Ovary (tissue), 9 donors: ENCODE results near the gene TXN2. TPM values are rescaled to one million over a fixed set of nuclear protein-coding genes. Genes with fewer than 3 reads are reported as not detected.

ENCODE experiments used
- DNase-seq, 5 donors: peaks; one replicate each; pipeline ENCODE4 v3.0.0-alpha.2; 2019 to 2020
- H3K27ac ChIP-seq, 2 donors: fragments of 200-600 bp; one replicate each; pipeline versions ENCODE4 v1.5.1 to v1.8.0; 2019 to 2022
- H3K27me3 ChIP-seq: fragments of 200-600 bp; one replicate; pipeline ENCODE4 v1.8.0; 2022
- H3K36me3 ChIP-seq: fragments of 200-600 bp; sonication (generic); one replicate; pipeline ENCODE4 v1.5.1; 2019
- H3K4me1 ChIP-seq: one replicate; pipeline ENCODE4 v1.8.1; 2013; ENCODE audit warnings: mild to moderate bottlenecking, moderate library complexity; ENCODE audit not compliant: insufficient read depth
- H3K4me3 ChIP-seq: fragments of 200-600 bp; sonication (generic); one replicate; pipeline ENCODE4 v1.5.1; 2017
- H3K9me3 ChIP-seq, 2 donors: fragments of 200-600 bp in 1 of 2; sonication (generic) in 1 of 2; one replicate each; pipeline versions ENCODE4 v1.5.1 to v1.8.1; 2013 to 2019; ENCODE audit warnings: mild to moderate bottlenecking in 1 of 2, moderate library complexity in 1 of 2
- CTCF ChIP-seq, 3 donors: fragments of 450-650 bp in 2 of 3; fragments of 200-600 bp in 1 of 3; IDR thresholded peaks; one replicate each; pipeline versions ENCODE4 v1.5.1 to v1.8.0; 2016 to 2022; ENCODE audit warnings: antibody characterized with exemption in 3 of 3, mild to moderate bottlenecking in 1 of 3
- EP300 ChIP-seq: sonication (generic); formaldehyde crosslinking; IDR thresholded peaks from one replicate; pipeline ENCODE4 v1.6.1; 2017; ENCODE audit warnings: antibody characterized with exemption
- POLR2A ChIP-seq: fragments of 450-650 bp; IDR thresholded peaks from one replicate; pipeline ENCODE4 v1.6.1; 2017; ENCODE audit warnings: antibody characterized with exemption, mild to moderate bottlenecking, moderate library complexity
- WGBS, 3 donors: extraction: QIAGEN DNeasy Blood & Tissue Kit in 1 of 3; methylation state at CpG; one replicate each; pipeline versions ENCODE4 v1.1.5 to v1.1.7; 2013 to 2017; 5-methylcytosine and 5-hydroxymethylcytosine counted together
- intact Hi-C, 4 donors: fragments of 100-400 bp; cut with DNase I; formaldehyde crosslinking; loops; one replicate each; pipeline versions ENCODE4 v1.11.0 to v1.15.1; 2022 to 2023
- polyA plus RNA-seq, 2 donors: library from polyadenylated mRNA; stranded (reverse); fragments of 200-250 nt in 1 of 2; fragments of 350-450 nt in 1 of 2; fragmentation: Illumina TruSeq in 1 of 2; extraction: RNeasy Lipid Tissue Mini Kit (QIAGEN cat#74804) in 1 of 2; gene quantifications; one replicate each; pipeline ENCODE4 v1.2.3, GENCODE V29; 2013 to 2014
- total RNA-seq, 7 donors: library from RNA; depleted of rRNA in 2 of 7; stranded (reverse); fragments of >200 nt in 2 of 7; fragmentation: NEBNext Ultra II Directional in 3 of 7; extraction: Animal tissue kit (Norgen Biotek cat#: 25700) in 3 of 7; gene quantifications; one replicate each; pipeline versions ENCODE4 v1.1.0 to v1.2.4, GENCODE V29; 2016 to 2023
- donor health status: DM: no; HTN: no; CAD: no; lungs with moderate emphysema.
- donor health status: DM: no; HTN: no; CAD: no.
- donor health status: Bipolar disorder and iron deficiency.
- donor health status: DM: yes; HTN: yes; CAD: no.
- donor health status: DM: no; HTN: no; CAD: no.
- donor health status: DM: yes; HTN: yes; CAD: no.

Gene TXN2
- total and polyA plus RNA-seq, 9 donors, result 60.9 to 118 (median 80.8) TPM

DNA sequence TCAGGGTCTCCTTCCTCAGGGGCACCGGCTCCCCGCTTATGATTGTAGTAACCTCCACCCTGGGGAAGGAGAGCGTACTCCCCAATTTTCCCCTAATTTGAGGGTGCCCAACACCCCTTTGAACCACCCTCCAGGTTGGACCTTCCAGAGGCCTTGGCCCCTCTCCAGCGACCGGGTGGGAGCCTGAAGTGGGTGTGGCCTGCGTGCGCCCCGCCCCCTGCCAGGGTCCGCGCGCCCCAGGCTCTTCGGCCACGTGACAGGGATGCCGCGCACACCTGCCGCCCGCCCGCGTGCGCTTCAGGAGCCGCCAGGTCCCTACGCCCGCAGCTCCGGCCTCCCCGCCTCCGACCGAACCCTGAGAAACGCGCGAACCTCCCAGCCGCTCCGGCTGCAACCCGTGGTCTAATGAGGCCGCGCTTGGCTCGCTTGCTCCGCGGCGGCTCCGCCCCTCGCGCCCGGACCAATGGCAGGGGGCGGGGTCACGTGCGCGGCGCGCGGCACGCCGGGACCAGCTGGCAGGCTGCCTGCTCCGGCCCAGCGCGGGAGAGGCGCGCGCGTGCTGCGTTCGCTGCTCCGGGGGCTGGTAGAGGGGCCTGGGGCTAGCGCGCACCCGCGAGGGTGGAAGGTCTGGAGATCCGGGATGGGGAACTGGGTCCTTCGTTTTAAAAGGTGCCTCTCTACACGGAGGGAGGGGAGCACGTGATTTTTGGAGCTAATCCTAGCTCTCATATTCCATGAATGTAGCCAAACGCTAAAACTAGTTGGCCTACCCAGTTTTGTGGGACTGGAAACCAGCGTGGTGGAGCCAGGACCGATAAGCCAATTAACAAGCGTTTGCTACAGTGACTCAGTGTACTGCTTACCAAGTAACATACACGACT, 25.4 kb upstream of the TXN2 start, which contains the start of gene FOXRED2:
Gene FOXRED2 (minus strand): TSS at position 404 of the 881 bp plus-strand sequence. CDS start 618 bp downstream, outside the sequence.
- H3K27me3 ChIP-seq, result no peaks in the 10 kb centered on the region
- H3K27ac ChIP-seq, result peak within 1 kb of the TSS; percentile 59 to 70
- TF ChIP-seq CTCF (IDR thresholded peaks at IDR 0.05) (no peak), POLR2A (peak; percentile 83), EP300 (no peak)
- H3K4me1 ChIP-seq, result peaks cover 17% of the 10 kb centered on the region
- no peaks in the 10 kb centered on the region for H3K9me3 ChIP-seq
- no peaks in the 10 kb centered on the region for H3K36me3 ChIP-seq
- DNase-seq, result peak; percentile 90 to 96 (median 94)
- peak within 1 kb of the TSS; percentile 55 for H3K4me3 ChIP-seq
- WGBS, 3 donors, result 4 to 7% (median 6%) methylated on average over 56 to 75 of the region's 75 CpGs
- intact Hi-C loops, result no loop called here

- H3K4me1 ChIP-seq, result peaks cover 17% of the 10 kb centered on the region
- no peak for TF ChIP-seq CTCF (IDR thresholded peaks at IDR 0.05)
- no peak for TF ChIP-seq POLR2A
- no peak for TF ChIP-seq EP300
- H3K36me3 ChIP-seq, result no peaks in the 10 kb centered on the region
- intact Hi-C loops, result no loop called here
- H3K27me3 ChIP-seq, result no peaks in the 10 kb centered on the region
- DNase-seq, result peak in 4 of 5 donors; percentile 43 to 65 (median 60)
- WGBS, 3 donors, result 86 to 93% (median 88%) methylated on average over 53 to 60 of the region's 60 CpGs
- no peak overlapping the region for H3K4me3 ChIP-seq
- peak overlapping the region in 1 of 2 donors; percentile 70 for H3K27ac ChIP-seq
- no peaks in the 10 kb centered on the region for H3K9me3 ChIP-seq
These were observed 24.7 kb upstream of the TXN2 start for GRCh38 chr22:36505998-36506635.

DNA sequence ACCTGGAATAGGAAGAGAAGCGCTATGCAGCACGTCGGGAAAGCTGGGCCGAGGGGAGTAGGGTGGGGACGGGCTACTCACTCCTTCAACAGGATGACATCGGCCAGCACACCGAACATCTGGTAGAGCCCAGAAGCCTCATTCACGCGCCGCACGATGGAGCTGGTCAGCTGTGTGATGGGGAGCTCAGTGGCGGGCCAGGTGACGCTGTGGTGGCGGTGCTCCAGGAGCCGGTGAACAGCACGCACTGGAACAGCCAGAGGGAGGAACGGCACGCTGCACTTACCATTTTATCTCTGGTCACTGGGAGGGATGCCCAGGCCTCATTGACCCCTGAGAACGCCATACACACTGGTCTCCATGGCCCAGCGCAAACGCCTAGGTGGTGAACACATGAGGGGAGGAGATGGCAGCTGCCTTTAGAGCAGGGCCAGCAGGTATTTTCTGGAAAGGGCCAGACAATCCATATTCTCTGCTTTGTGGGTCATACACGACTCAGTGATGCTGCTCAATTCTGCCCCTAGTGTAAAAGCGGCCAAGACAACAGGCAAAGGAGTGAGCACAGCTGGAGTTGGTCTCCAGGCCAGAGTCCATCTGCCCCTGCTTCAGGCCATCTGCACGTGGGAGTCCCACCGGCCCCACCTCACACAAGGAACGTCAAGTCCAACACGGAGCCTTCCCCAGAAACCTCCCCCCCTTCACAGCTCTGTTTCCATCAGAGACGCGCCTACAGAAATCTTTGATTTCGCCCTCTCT, 16.6 kb upstream of the TXN2 start:
- WGBS, 3 donors, result 65 to 68% (median 68%) methylated on average over 30 of the region's 30 CpGs
- no peaks in the 10 kb centered on the region for H3K36me3 ChIP-seq
- intact Hi-C loops, result no loop called here

More for the DNA sequence above, 16.6 kb upstream of the TXN2 start:
- TF ChIP-seq EP300, result no peak
- no peak for TF ChIP-seq POLR2A
- TF ChIP-seq CTCF (IDR thresholded peaks at IDR 0.05), result no peak
- Histone ChIP-seq H3K27me3 (no peaks in the 10 kb centered on the region), H3K4me1 (no peaks in the 10 kb centered on the region), H3K27ac (no peak overlapping the region), H3K9me3 (no peaks in the 10 kb centered on the region), H3K4me3 (no peak overlapping the region)
- no peak for DNase-seq
